Upper lobe of left lung (tissue), 6 donors: ENCODE measurements around the gene HSPA9. TPM values are rescaled to one million over a fixed set of nuclear protein-coding genes. Genes with fewer than 3 reads are reported as not detected.

Experiments
- ATAC-seq, 2 donors: fragments of 200-7000 bp; cut with Tn5 transposase; one replicate each; pipeline ENCODE4 v1.9.1; 2022; ENCODE audit warnings: mild to moderate bottlenecking in 2 of 2, moderate library complexity in 2 of 2; ENCODE audit not compliant: low FRiP score in 2 of 2
- DNase-seq, 2 donors: peaks; one replicate each; pipeline ENCODE4 v3.0.0-alpha.2; 2019 to 2020
- H3K27ac ChIP-seq, 4 donors: fragments of 200-600 bp; sonication (generic); one replicate each; pipeline ENCODE4 v1.5.1; 2016 to 2019
- H3K27me3 ChIP-seq, 4 donors: fragments of 200-600 bp; sonication (generic); one replicate each; pipeline ENCODE4 v1.5.1; 2017 to 2019
- H3K36me3 ChIP-seq, 4 donors: fragments of 200-600 bp; sonication (generic); one replicate each; pipeline ENCODE4 v1.5.1; 2016 to 2019
- H3K4me1 ChIP-seq, 4 donors: fragments of 200-600 bp; sonication (generic); one replicate each; pipeline ENCODE4 v1.5.1; 2018 to 2019
- H3K4me3 ChIP-seq, 4 donors: fragments of 200-600 bp; sonication (generic); one replicate each; pipeline ENCODE4 v1.5.1; 2017 to 2019; ENCODE audit warnings: mild to moderate bottlenecking in 2 of 4, moderate library complexity in 1 of 4
- H3K9me3 ChIP-seq, 4 donors: fragments of 200-600 bp; sonication (generic); one replicate each; pipeline ENCODE4 v1.5.1; 2018 to 2019
- CTCF ChIP-seq, 6 experiments: fragments of 450-650 bp in 4 of 6; fragments of 200-600 bp in 2 of 6; sonication (generic) in 2 of 6; IDR thresholded peaks; one replicate each; pipeline ENCODE4 v1.5.1; 2016 to 2019; ENCODE audit warnings: antibody characterized with exemption in 6 of 6
- EP300 ChIP-seq, 4 donors: sonication (generic); formaldehyde crosslinking; IDR thresholded peaks; one replicate each; pipeline ENCODE4 v1.5.1; 2017; ENCODE audit warnings: antibody characterized with exemption in 4 of 4, control low read depth in 2 of 4
- POLR2A ChIP-seq, 4 donors: fragments of 450-650 bp; IDR thresholded peaks; one replicate each; pipeline ENCODE4 v1.5.1; 2016 to 2017; ENCODE audit warnings: antibody characterized with exemption in 4 of 4, mild to moderate bottlenecking in 2 of 4
- POLR2AphosphoS5 ChIP-seq, 2 donors: sonication (generic); formaldehyde crosslinking; IDR thresholded peaks; one replicate each; pipeline ENCODE4 v1.5.1; 2017; ENCODE audit warnings: antibody characterized with exemption in 2 of 2
- WGBS, 2 donors: methylation state at CpG; one replicate each; pipeline ENCODE4 v1.1.5; 2017 to 2018; 5-methylcytosine and 5-hydroxymethylcytosine counted together
- total RNA-seq, 6 donors: library from RNA; depleted of rRNA in 4 of 6; stranded (reverse); fragments of >200 nt in 4 of 6; gene quantifications; one replicate each; pipeline versions ENCODE4 v1.1.0 to v1.2.1, GENCODE V29; 2016 to 2021
- donor health status: DM: no; HTN: no; CAD: no; lungs with moderate emphysema.
- donor health status: DM: no; HTN: yes; CAD: no; lungs with severe emphysema.

Gene HSPA9
- total RNA-seq, 6 donors from 2014 or later, result 66.5 to 195 (median 139) TPM

GRCh38 chr5:138536215-138536614, 39.0 kb downstream of the HSPA9 start:
- peaks cover 0 to 18% (median 0%) of the 10 kb centered on the region in 4 donors for H3K36me3 ChIP-seq
- H3K27ac ChIP-seq, result no peak overlapping the region
- no peak overlapping the region for H3K4me3 ChIP-seq
- WGBS, 2 donors, result 58 to 64% methylated on average over 2 of the region's 2 CpGs
- DNase-seq (no peak), ATAC-seq (no peak)
- no peaks in the 10 kb centered on the region for H3K9me3 ChIP-seq
- peaks cover 30 to 73% (median 35%) of the 10 kb centered on the region in 4 donors for H3K4me1 ChIP-seq
- no peaks in the 10 kb centered on the region for H3K27me3 ChIP-seq
- TF ChIP-seq POLR2A (IDR thresholded peaks at IDR 0.05) (no peak), CTCF (IDR thresholded peaks at IDR 0.05) (no peak), POLR2AphosphoS5 (IDR thresholded peaks at IDR 0.05) (no peak), EP300 (IDR thresholded peaks at IDR 0.05) (no peak)

- Histone ChIP-seq H3K4me3 (no peak overlapping the region), H3K27me3 (no peaks in the 10 kb centered on the region), H3K4me1 (peaks cover 19 to 73% (median 25%) of the 10 kb centered on the region in 4 donors), H3K27ac (peak overlapping the region in 2 of 4 donors; percentile 43 to 47), H3K36me3 (peaks cover 0 to 21% (median 0%) of the 10 kb centered on the region in 4 donors), H3K9me3 (no peaks in the 10 kb centered on the region)
- ATAC-seq, result no peak
- TF ChIP-seq POLR2A (IDR thresholded peaks at IDR 0.05) (no peak), EP300 (IDR thresholded peaks at IDR 0.05) (no peak), POLR2AphosphoS5 (IDR thresholded peaks at IDR 0.05) (no peak), CTCF (IDR thresholded peaks at IDR 0.05) (no peak)
- DNase-seq, result no peak
- WGBS, 2 donors, result 56 to 70% methylated on average over 5 of the region's 5 CpGs
These were observed 40.9 kb downstream of the HSPA9 start for GRCh38 chr5:138533973-138534941.

GRCh38 chr5:138529812-138530211, 45.4 kb downstream of the HSPA9 start:
- peak overlapping the region in 1 of 4 donors; percentile 18 for H3K27ac ChIP-seq
- no peak overlapping the region for H3K4me3 ChIP-seq
- TF ChIP-seq POLR2AphosphoS5 (IDR thresholded peaks at IDR 0.05) (no peak), CTCF (IDR thresholded peaks at IDR 0.05) (no peak), POLR2A (IDR thresholded peaks at IDR 0.05) (no peak), EP300 (IDR thresholded peaks at IDR 0.05) (no peak)
- no peaks in the 10 kb centered on the region for H3K27me3 ChIP-seq
- peaks cover 0 to 19% (median 0%) of the 10 kb centered on the region in 4 donors for H3K36me3 ChIP-seq
- no peaks in the 10 kb centered on the region for H3K9me3 ChIP-seq
- H3K4me1 ChIP-seq, result peaks cover 17 to 63% (median 21%) of the 10 kb centered on the region in 4 donors
- no peak for ATAC-seq
- DNase-seq, result no peak
- 84 to 87% methylated on average over 8 of the region's 8 CpGs for WGBS, 2 donors

GRCh38 chr5:138528744-138529469, 46.3 kb downstream of the HSPA9 start:
- WGBS, 2 donors, result 70 to 73% methylated on average over 7 of the region's 7 CpGs
- peaks cover 11 to 60% (median 19%) of the 10 kb centered on the region in 4 donors for H3K4me1 ChIP-seq
- H3K9me3 ChIP-seq, result no peaks in the 10 kb centered on the region
- H3K27me3 ChIP-seq, result no peaks in the 10 kb centered on the region
- H3K4me3 ChIP-seq, result no peak overlapping the region
- H3K36me3 ChIP-seq, result peaks cover 0 to 19% (median 0%) of the 10 kb centered on the region in 4 donors
- DNase-seq (no peak), ATAC-seq (no peak)
- TF ChIP-seq POLR2A (IDR thresholded peaks at IDR 0.05) (no peak), CTCF (IDR thresholded peaks at IDR 0.05) (no peak), EP300 (IDR thresholded peaks at IDR 0.05) (no peak), POLR2AphosphoS5 (IDR thresholded peaks at IDR 0.05) (no peak)
- H3K27ac ChIP-seq, result no peak overlapping the region
